HepG2 (cell line): ENCODE results near the gene DCLK1. TPM values are rescaled to one million over a fixed set of nuclear protein-coding genes. Genes with fewer than 3 reads are reported as not detected.
"Not testable (repeated sequence)": the region's sequence is repeated elsewhere in the genome, so short reads cannot be mapped to it uniquely, and the experiment has no call there.

ENCODE experiments used
- ATAC-seq: fragments of 200-7000 bp; cut with Tn5 transposase; 3 replicates; pipeline ENCODE4 v1.9.1; 2020; ENCODE audit warnings: mild to moderate bottlenecking, moderate library complexity
- BruUV-seq: library from RNA; stranded (reverse); fragments of 400-500 nt; replicated peaks from 2 replicates; lab custom pipeline; 2021; lab: Mats Ljungman, UMichigan
- CTCF ChIA-PET: fragments of 300-600 bp; formaldehyde crosslinking; extraction: SDS; loops from one replicate; lab custom pipeline; 2021; ENCODE audit warnings: low total read pairs, inconsistent platforms, low intra/inter-chr PET ratio; lab: Yijun Ruan, JAX
- POLR2A ChIA-PET: fragments of 350-600 bp; sonication (Branson Sonifier 250); formaldehyde crosslinking; loops from one replicate; lab custom pipeline; 2020; ENCODE audit warnings: antibody characterized with exemption, inconsistent platforms; lab: Yijun Ruan, JAX
- DNase-seq: peaks from one replicate; pipeline ENCODE4 v3.0.0-alpha.2; 2015; ENCODE audit warnings: low spot score
- FAIRE-seq: peaks from 3 replicates; lab custom pipeline; 2011; peaks lifted over from hg19 to GRCh38; lab: Jason Lieb, UNC
- H2AFZ ChIP-seq: one replicate; pipeline ENCODE4 v1.6.1; 2011; ENCODE audit warnings: low read length, inconsistent platforms
- H3K27ac ChIP-seq: fragments of 300-600 bp; 3 replicates; pipeline ENCODE4 v1.8.0; 2011; ENCODE audit warnings: mixed run types, mild to moderate bottlenecking, mixed read lengths, low read length, inconsistent platforms; ENCODE audit not compliant: insufficient read depth; ENCODE audit errors: extremely low read length
- H3K27me3 ChIP-seq, 2 experiments: fragments of 200-600 bp in 1 of 2; 2 replicates in 1 of 2; 3 replicates in 1 of 2; pipeline versions ENCODE4 v1.6.0 to v1.8.0; 2011; ENCODE audit warnings: low read length in 2 of 2, mild to moderate bottlenecking in 2 of 2, moderate library complexity in 2 of 2, inconsistent platforms in 1 of 2; ENCODE audit not compliant: insufficient read depth in 2 of 2, control insufficient read depth in 1 of 2
- H3K36me3 ChIP-seq, 2 experiments: fragments of 200-600 bp in 1 of 2; replicated peaks in 1 of 2; 2 replicates in 1 of 2; 3 replicates in 1 of 2; pipeline versions ENCODE4 v1.5.1 to v1.8.0; 2011; ENCODE audit warnings: low read length in 2 of 2, inconsistent platforms in 1 of 2; ENCODE audit not compliant: insufficient read depth in 2 of 2, control insufficient read depth in 1 of 2
- H3K4me1 ChIP-seq: 2 replicates; pipeline ENCODE4 v1.5.1; 2012; ENCODE audit warnings: low read length, inconsistent platforms; ENCODE audit not compliant: insufficient read depth
- H3K4me2 ChIP-seq: 2 replicates; pipeline ENCODE4 v1.6.0; 2011; ENCODE audit warnings: low read depth, low read length, inconsistent platforms
- H3K4me3 ChIP-seq, 3 experiments: fragments of 200-600 bp in 1 of 3; sonication (generic), shearing (Covaris generic) in 1 of 3; replicated peaks in 1 of 3; 2 replicates each; pipeline ENCODE4 v1.5.1; 2011 to 2016; ENCODE audit warnings: low read length in 3 of 3, inconsistent platforms in 2 of 3, low read depth in 2 of 3, mild to moderate bottlenecking in 2 of 3, control low read depth in 1 of 3, mixed read lengths in 1 of 3; ENCODE audit not compliant: insufficient read depth in 1 of 3
- H3K79me2 ChIP-seq: one replicate; pipeline ENCODE4 v1.6.1; 2011; ENCODE audit warnings: low read length, inconsistent platforms; ENCODE audit not compliant: insufficient read depth
- H3K9ac ChIP-seq: 2 replicates; pipeline ENCODE4 v1.6.0; 2011; ENCODE audit warnings: mild to moderate bottlenecking, low read depth, low read length, inconsistent platforms; ENCODE audit not compliant: insufficient read depth
- H3K9me3 ChIP-seq: 2 replicates; pipeline ENCODE4 v1.5.1; 2012; ENCODE audit warnings: mild to moderate bottlenecking, low read length
- H4K20me1 ChIP-seq: 2 replicates; pipeline ENCODE4 v1.6.0; 2011; ENCODE audit warnings: inconsistent platforms, mild to moderate bottlenecking, low read length, moderate library complexity; ENCODE audit not compliant: insufficient read depth
- CCAR2 ChIP-seq: fragments of 200-400 bp; formaldehyde crosslinking; optimal IDR thresholded peaks from 2 replicates; pipeline ENCODE3; 2018; ENCODE audit warnings: low read depth, mild to moderate bottlenecking, low read length, moderate library complexity
- MAFF ChIP-seq: IDR thresholded peaks from 2 replicates; pipeline ENCODE4 v1.6.1; 2011; ENCODE audit warnings: low read depth, low read length, improper control_type of control experiment
- MAFK ChIP-seq, 2 experiments: IDR thresholded peaks in 1 of 2; conservative IDR thresholded peaks in 1 of 2; 2 replicates each; pipeline ENCODE4 v1.6.1; 2011; ENCODE audit warnings: improper control_type of control experiment in 2 of 2, low read length in 2 of 2
- WGBS: methylation state at CpG from one replicate; pipeline ENCODE4 v1.1.6; 2017; ENCODE audit warnings: low lambda C conversion rate; 5-methylcytosine and 5-hydroxymethylcytosine counted together
- in situ Hi-C: cut with HindIII; loops from 2 replicates; pipeline ENCODE4 v1.10.0; 2017; ENCODE audit warnings: low pct_unique_long_range_greater_than_20kb; ENCODE audit not compliant: extremely low pct_ligation_motif_present
- intact Hi-C: fragments of 100-400 bp; cut with micrococcal nuclease; formaldehyde crosslinking; loops from one replicate; pipeline ENCODE4 v1.10.0; 2022; ENCODE audit not compliant: unreplicated experiment
- polyA plus RNA-seq, 8 experiments: library from polyadenylated mRNA; depleted of rRNA in 3 of 8; stranded (reverse) in 7 of 8; unstranded in 1 of 8; fragments of >200 nt; fragmentation: Illumina TruSeq in 4 of 8; extraction: Trizol in 4 of 8; gene quantifications; 2 replicates each; pipeline versions ENCODE4 v1.2.1 to v1.2.3, GENCODE V29; 2011 to 2016; ENCODE audit warnings: low read depth in 4 of 8, missing spikeins in 1 of 8, mixed read lengths in 1 of 8; ENCODE audit not compliant: insufficient read depth in 1 of 8
- total RNA-seq, 5 experiments: library from RNA; depleted of rRNA; stranded (reverse); fragments of >200 nt; fragmentation: Illumina TruSeq; extraction: Trizol; gene quantifications; 2 replicates each; pipeline ENCODE4 v1.2.3, GENCODE V29; 2016; ENCODE audit warnings: low read depth in 1 of 5

The DCLK1 gene
- total and polyA plus RNA-seq, 2 of the 13 experiments (the other 11 are each of a cell fraction or from before 2014, with no cell fraction given), result not detected

GRCh38 chr13:36101907-36102306 lies 29.3 kb downstream of the DCLK1 start:
- H3K27me3 ChIP-seq, H4K20me1 ChIP-seq, H3K27ac ChIP-seq, FAIRE-seq, H2AFZ ChIP-seq, CTCF ChIA-PET, BruUV-seq, H3K9me3 ChIP-seq, in situ Hi-C loops, intact Hi-C loops, H3K36me3 ChIP-seq, H3K9ac ChIP-seq, H3K4me2 ChIP-seq, DNase-seq: not testable (repeated sequence)
- 15% methylated on average over 5 of the region's 5 CpGs for WGBS
- 0 out of 2 replicates have a peak, but pooled peaks have one; percentile 42 for TF ChIP-seq MAFF
- peak; percentile 26 to 65; a peak in 3 of 4 replicates for TF ChIP-seq MAFK (conservative IDR thresholded peaks at IDR 0.05 in 1 of 2, IDR thresholded peaks at IDR 0.05 in 1 of 2; ENCODE audit: low read length in 2 of 2)
- TF ChIP-seq, all 625 proteins: peak for 2; not testable (repeated sequence) for 623
- H3K4me3 ChIP-seq, ATAC-seq, H3K79me2 ChIP-seq, H3K4me1 ChIP-seq, POLR2A ChIA-PET: not testable (repeated sequence)

GRCh38 chr13:36101157-36101556 lies 30.0 kb downstream of the DCLK1 start:
- no peaks in the 10 kb centered on the region for H3K4me1 ChIP-seq
- H4K20me1 ChIP-seq, result no peaks in the 10 kb centered on the region
- H3K27me3 ChIP-seq, result no peaks in the 10 kb centered on the region
- TF ChIP-seq CCAR2, result no peak
- peak; percentile 56; the same call in 1 of the 2 replicates for TF ChIP-seq MAFF
- TF ChIP-seq MAFK (conservative IDR thresholded peaks at IDR 0.05 in 1 of 2, IDR thresholded peaks at IDR 0.05 in 1 of 2; ENCODE audit: low read length in 2 of 2), result peak; percentile 52 to 69; a peak in 3 of 4 replicates
- no peak overlapping the region for H2AFZ ChIP-seq
- in situ Hi-C loops, result no loop called here
- FAIRE-seq, result no peak
- CTCF ChIA-PET, result no interaction called here
- H3K79me2 ChIP-seq, result no peaks in the 10 kb centered on the region
- 33% methylated on average over 9 of the region's 9 CpGs for WGBS
- H3K4me2 ChIP-seq, result no peak overlapping the region
- intact Hi-C loops, result no loop called here
- POLR2A ChIA-PET, result no interaction called here
- no TSS peak for BruUV-seq
- H3K27ac ChIP-seq, result no peak overlapping the region
- H3K9ac ChIP-seq, result no peak overlapping the region
- H3K36me3 ChIP-seq, result no peaks in the 10 kb centered on the region
- no peak for DNase-seq
- ATAC-seq, result no peak
- H3K9me3 ChIP-seq, result no peaks in the 10 kb centered on the region
- H3K4me3 ChIP-seq, result no peak overlapping the region
